Measurements from ENCODE around the gene PRRT3. TPM values are rescaled to one million over a fixed set of nuclear protein-coding genes. Genes with fewer than 3 reads are reported as not detected.

PRRT3 gene
- total RNA-seq, 2 experiments from 2014 or later, result 8.3 to 9.4 TPM

Other genes with a start within 250 kb of the PRRT3 start
- under 1 TPM; 0.10 to 0.40 TPM for gene CPNE9, start 248.6 kb downstream of the PRRT3 start, total RNA-seq
- gene BRPF1, start 220.7 kb downstream of the PRRT3 start, total RNA-seq, result 10 to 100 TPM; 44.4 to 44.8 TPM
- 10 to 100 TPM; 35.3 to 38.6 TPM for gene OGG1, start 202.5 kb downstream of the PRRT3 start, total RNA-seq
- gene CAMK1, start 182.5 kb downstream of the PRRT3 start, total RNA-seq, result 10 to 100 TPM; 28.3 to 29.5 TPM
- 10 to 100 TPM; 57.4 to 58.9 TPM for gene TADA3, start 159.9 kb downstream of the PRRT3 start, total RNA-seq
- 100 to 1,000 TPM; 299 to 300 TPM for gene ARPC4, start 159.3 kb downstream of the PRRT3 start, total RNA-seq
- gene TTLL3, start 142.1 kb downstream of the PRRT3 start, total RNA-seq, result 10 to 100 TPM; 22.2 to 23.0 TPM
- 10 to 100 TPM; 80.4 to 81.3 TPM for gene RPUSD3, start 108.4 kb downstream of the PRRT3 start, total RNA-seq
- not detected for gene CIDEC, start 72.2 kb downstream of the PRRT3 start, total RNA-seq
- gene JAGN1, start 61.8 kb downstream of the PRRT3 start, total RNA-seq, result 10 to 100 TPM; 51.8 to 53.3 TPM
- gene IL17RE, start 49.6 kb downstream of the PRRT3 start, total RNA-seq, result 1 to 10 TPM in 1 of 2 experiments, under 1 TPM in 1; 0.70 to 1.3 TPM
- under 1 TPM; 0.19 to 0.27 TPM for gene IL17RC, start 35.3 kb downstream of the PRRT3 start, total RNA-seq
- gene CRELD1, start 18.6 kb downstream of the PRRT3 start, total RNA-seq, result 10 to 100 TPM; 11.7 to 14.1 TPM
- gene EMC3, start 34.4 kb upstream of the PRRT3 start, total RNA-seq, result 10 to 100 TPM; 50.4 to 55.5 TPM
- gene FANCD2, start 74.0 kb upstream of the PRRT3 start, total RNA-seq, result 10 to 100 TPM; 67.2 to 71.4 TPM
- not detected for gene FANCD2OS, start 155.8 kb upstream of the PRRT3 start, total RNA-seq
- gene BRK1, start 163.3 kb upstream of the PRRT3 start, total RNA-seq, result 100 to 1,000 TPM in 1 of 2 experiments, 10 to 100 TPM in 1; 99.7 to 101 TPM
- gene VHL, start 189.4 kb upstream of the PRRT3 start, total RNA-seq, result 10 to 100 TPM; 43.2 to 46.5 TPM
- gene IRAK2, start 212.5 kb upstream of the PRRT3 start, total RNA-seq, result 1 to 10 TPM; 4.0 TPM

Measured in activated CD8-positive, alpha-beta memory T cell treated with anti-CD3 and anti-CD28 coated beads for 36 hours (primary cell).